ENCODE measurements around the gene FAM171A1. TPM values are rescaled to one million over a fixed set of nuclear protein-coding genes. Genes with fewer than 3 reads are reported as not detected.
"Not testable (repeated sequence)": the region's sequence is repeated elsewhere in the genome, so short reads cannot be mapped to it uniquely, and the experiment has no call there.

Gene FAM171A1
- total RNA-seq, 2 donors from 2014 or later: 50.9 to 65.8 TPM

DNA sequence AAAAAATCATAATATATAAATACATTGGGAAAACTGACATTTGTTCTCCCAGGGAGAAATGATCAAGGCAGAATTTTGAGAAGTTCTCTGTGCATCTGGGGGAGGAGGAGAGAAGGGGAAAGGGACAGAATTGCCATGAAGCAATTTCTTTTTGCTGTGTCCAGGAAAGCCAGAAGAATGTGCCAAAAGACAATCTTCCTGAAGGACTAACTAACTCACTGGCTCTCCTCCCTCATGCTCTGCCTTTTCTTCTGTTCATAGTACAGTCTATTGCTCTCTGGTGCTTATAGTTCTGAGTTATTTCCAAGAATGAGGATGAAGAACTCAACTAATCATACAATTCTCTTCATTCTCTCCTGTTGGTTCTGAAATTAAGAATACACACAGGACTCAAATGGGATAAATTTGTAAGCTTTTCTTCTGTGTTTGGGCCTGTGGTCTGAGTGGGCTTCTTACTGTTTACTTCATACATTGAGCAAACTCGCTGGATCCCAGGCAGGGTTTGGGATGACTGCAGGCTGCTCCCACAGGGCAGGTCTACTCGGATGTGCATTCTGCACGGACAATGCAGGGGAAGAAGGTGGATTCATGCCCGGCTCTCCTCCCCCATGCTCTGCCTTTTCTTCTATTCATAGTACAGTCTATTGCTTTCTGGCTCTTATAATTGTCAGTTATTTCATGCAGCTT, 22.2 kb upstream of the FAM171A1 start:
- no peak overlapping the region for H3K4me3 ChIP-seq
- H3K27ac ChIP-seq: no peak overlapping the region
- TF ChIP-seq CTCF (IDR thresholded peaks at IDR 0.05): no peak
- H3K9ac ChIP-seq (ENCODE audit: low read depth in 2 of 2, low read length in 2 of 2): no peak overlapping the region
- H3K9me3 ChIP-seq: no peaks in the 10 kb centered on the region
- H3K4me1 ChIP-seq: no peaks in the 10 kb centered on the region
- DNase-seq: no peak
- H3K27me3 ChIP-seq: no peaks in the 10 kb centered on the region
- intact Hi-C loops (cut with DNase I): no loop called here
- H3K36me3 ChIP-seq: no peaks in the 10 kb centered on the region

GRCh38 chr10:15391491-15391890, 20.4 kb upstream of the FAM171A1 start:
- Histone ChIP-seq H3K4me3 (no peak overlapping the region), H3K4me1 (no peaks in the 10 kb centered on the region), H3K27ac (no peak overlapping the region), H3K9me3 (no peaks in the 10 kb centered on the region), H3K36me3 (no peaks in the 10 kb centered on the region), H3K27me3 (no peaks in the 10 kb centered on the region), H3K9ac (ENCODE audit: low read depth in 2 of 2, low read length in 2 of 2) (no peak overlapping the region)
- intact Hi-C loops (cut with DNase I): no loop called here
- TF ChIP-seq CTCF (IDR thresholded peaks at IDR 0.05): no peak
- no peak for DNase-seq

- DNase-seq; H3K4me3 ChIP-seq; intact Hi-C loops (cut with DNase I): not testable (repeated sequence)
These were observed 17.1 kb upstream of the FAM171A1 start for GRCh38 chr10:15388172-15388571.

DNA sequence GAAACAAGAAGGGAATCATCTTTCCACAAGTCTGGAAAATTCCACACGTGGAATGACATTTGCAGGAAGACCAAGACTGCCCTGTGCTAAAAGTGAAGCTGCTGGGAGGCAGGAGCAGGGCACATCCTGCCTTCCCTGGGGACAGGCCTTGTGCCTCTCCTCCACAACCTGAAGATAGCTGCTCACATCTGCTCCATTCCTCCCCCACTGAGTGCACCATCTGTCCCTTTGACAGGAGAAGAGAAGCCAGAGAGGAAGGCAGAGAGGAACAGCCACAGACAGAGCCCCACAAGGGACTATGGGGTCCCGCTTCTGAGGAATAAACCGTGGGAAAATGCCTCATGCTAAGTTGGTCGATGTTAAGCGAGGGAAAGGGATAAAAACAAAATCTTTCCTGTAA, 15.9 kb upstream of the FAM171A1 start:
- no peak overlapping the region for H3K4me3 ChIP-seq
- intact Hi-C loops (cut with DNase I): no loop called here
- TF ChIP-seq CTCF (IDR thresholded peaks at IDR 0.05): no peak
- no peak overlapping the region for H3K27ac ChIP-seq
- no peak for DNase-seq
- no peaks in the 10 kb centered on the region for H3K9me3 ChIP-seq
- H3K4me1 ChIP-seq: no peaks in the 10 kb centered on the region
- no peaks in the 10 kb centered on the region for H3K36me3 ChIP-seq
- H3K27me3 ChIP-seq: no peaks in the 10 kb centered on the region
- H3K9ac ChIP-seq (ENCODE audit: low read depth in 2 of 2, low read length in 2 of 2): no peak overlapping the region

More at GRCh38 chr10:15388172-15388571, 17.1 kb upstream of the FAM171A1 start:
- H3K9me3 ChIP-seq; H3K4me1 ChIP-seq; H3K27ac ChIP-seq; H3K9ac ChIP-seq (ENCODE audit: low read depth in 2 of 2, low read length in 2 of 2); H3K36me3 ChIP-seq; H3K27me3 ChIP-seq: not testable (repeated sequence)

DNA sequence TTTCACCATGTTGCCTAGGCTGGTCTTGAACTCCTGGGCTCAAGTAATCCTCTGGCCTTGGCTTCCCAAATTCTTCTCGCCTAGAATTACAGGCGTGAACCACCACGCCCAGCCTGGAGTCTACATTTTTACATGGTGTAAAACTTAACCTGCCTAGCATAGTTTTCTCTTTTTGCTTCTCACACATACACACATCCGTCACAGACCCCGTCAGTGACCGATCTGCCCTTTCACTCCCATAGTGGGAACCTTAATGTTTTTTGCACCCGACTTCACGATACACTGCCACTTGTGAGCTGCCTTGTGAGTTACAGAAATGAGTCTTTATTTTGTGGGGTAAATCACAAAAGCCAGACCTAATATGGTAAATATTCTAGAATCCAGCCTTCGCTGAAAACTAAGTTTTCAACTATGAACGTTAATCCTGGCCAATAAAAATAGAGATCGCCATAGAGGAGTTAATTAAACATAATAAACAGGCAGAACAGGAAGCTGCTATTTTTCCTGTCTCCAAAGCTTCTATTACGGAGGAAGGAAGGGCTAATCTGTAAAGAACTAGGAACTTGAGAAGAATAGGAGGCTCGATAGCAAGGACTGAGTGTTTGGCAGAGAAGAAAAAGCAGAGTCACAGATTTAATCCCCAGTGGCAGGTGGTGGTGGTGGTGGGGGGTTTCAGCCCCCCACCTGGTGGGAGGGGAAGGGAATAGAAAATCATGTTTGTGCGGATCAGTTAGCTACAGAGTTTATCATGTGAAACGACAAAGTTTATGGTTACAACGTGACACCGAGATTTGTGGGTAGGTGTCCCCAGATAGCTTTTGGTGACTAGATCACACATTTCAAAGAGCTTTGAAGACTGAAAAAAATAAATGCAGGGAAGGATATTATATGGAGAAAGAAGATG, 14.7 kb upstream of the FAM171A1 start:
- no peak overlapping the region for H3K4me3 ChIP-seq
- DNase-seq: no peak
- no peaks in the 10 kb centered on the region for H3K27me3 ChIP-seq
- no peaks in the 10 kb centered on the region for H3K9me3 ChIP-seq
- no peak overlapping the region for H3K27ac ChIP-seq
- H3K4me1 ChIP-seq: no peaks in the 10 kb centered on the region
- H3K9ac ChIP-seq (ENCODE audit: low read depth in 2 of 2, low read length in 2 of 2): no peak overlapping the region
- intact Hi-C loops (cut with DNase I): no loop called here
- no peaks in the 10 kb centered on the region for H3K36me3 ChIP-seq
- TF ChIP-seq CTCF (IDR thresholded peaks at IDR 0.05): no peak

DNA sequence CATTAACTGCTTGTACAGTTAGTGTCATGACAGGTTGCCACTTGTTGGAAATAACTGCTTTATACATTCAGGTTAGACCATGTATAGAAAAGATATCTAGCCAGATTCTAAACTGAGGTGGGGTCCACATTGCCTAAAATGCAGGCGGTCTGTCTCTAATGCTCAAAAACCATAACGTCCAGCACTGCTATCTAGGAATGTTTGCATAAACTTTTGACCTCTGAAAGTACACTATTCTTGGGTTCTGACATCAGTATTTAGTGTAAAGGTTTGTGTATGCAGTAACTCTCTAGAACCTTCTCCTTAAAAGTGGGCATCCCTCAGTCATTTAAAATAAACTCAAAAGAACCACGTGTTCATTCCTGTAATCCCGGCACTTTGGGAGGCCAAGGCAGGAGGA, 10.3 kb upstream of the FAM171A1 start:
- no peak for DNase-seq
- Histone ChIP-seq H3K36me3 (no peaks in the 10 kb centered on the region), H3K27me3 (no peaks in the 10 kb centered on the region), H3K4me3 (no peak overlapping the region), H3K9ac (ENCODE audit: low read depth in 2 of 2, low read length in 2 of 2) (no peak overlapping the region), H3K27ac (no peak overlapping the region), H3K9me3 (no peaks in the 10 kb centered on the region), H3K4me1 (no peaks in the 10 kb centered on the region)
- intact Hi-C loops (cut with DNase I): no loop called here
- TF ChIP-seq CTCF (IDR thresholded peaks at IDR 0.05): no peak

Data from colonic mucosa (tissue), 4 donors.